GM12878 (cell line): Measurements from ENCODE around the gene RIMBP2. TPM values are rescaled to one million over a fixed set of nuclear protein-coding genes. Genes with fewer than 3 reads are reported as not detected.

Experiments
- ATAC-seq: fragments of 200-7000 bp; cut with Tn5 transposase; 3 replicates; pipeline ENCODE4 v1.9.1; 2020; ENCODE audit warnings: mild to moderate bottlenecking, moderate library complexity
- BruUV-seq: library from RNA; stranded (reverse); fragments of 400-500 nt; replicated peaks from 2 replicates; lab custom pipeline; 2021; lab: Mats Ljungman, UMichigan
- CTCF ChIA-PET: fragments of 300-600 bp; sonication (Branson Sonifier 250); formaldehyde crosslinking; extraction: SDS; loops from one replicate; lab custom pipeline; 2021; ENCODE audit warnings: inconsistent platforms; lab: Yijun Ruan, JAX
- POLR2A ChIA-PET: fragments of 350-600 bp; formaldehyde crosslinking; extraction: SDS; loops from one replicate; lab custom pipeline; 2021; ENCODE audit warnings: inconsistent platforms; lab: Charles Lee
- RAD21 ChIA-PET: fragments of 300-600 bp; sonication (Branson Sonifier 250); formaldehyde crosslinking; loops from one replicate; lab custom pipeline; 2023; ENCODE audit warnings: antibody characterized with exemption; ENCODE audit not compliant: unreplicated experiment; lab: Charles Lee
- SMC1A ChIA-PET: fragments of 300-600 bp; sonication (Branson Sonifier 250); formaldehyde crosslinking; loops from one replicate; lab custom pipeline; 2023; ENCODE audit not compliant: unreplicated experiment, uncharacterized antibody; lab: Charles Lee
- DNase-seq: peaks from one replicate; pipeline ENCODE4 v3.0.0-alpha.2; 2011; ENCODE audit warnings: low read depth, low spot score
- FAIRE-seq: peaks from 3 replicates; lab custom pipeline; 2011; peaks lifted over from hg19 to GRCh38; lab: Jason Lieb, UNC
- H2AFZ ChIP-seq: 2 replicates; pipeline ENCODE4 v1.6.0; 2011; ENCODE audit warnings: low read depth, low read length, control low read depth; ENCODE audit not compliant: control insufficient read depth
- H3K27ac ChIP-seq: 2 replicates; pipeline ENCODE4 v1.5.1; 2011; ENCODE audit warnings: control low read depth; ENCODE audit not compliant: control insufficient read depth, insufficient read depth
- H3K27me3 ChIP-seq, 2 experiments: replicated peaks in 1 of 2; 2 replicates each; pipeline versions ENCODE4 v1.6.0 to v1.6.1; 2011; ENCODE audit warnings: low read length in 1 of 2; ENCODE audit not compliant: control insufficient read depth in 2 of 2, insufficient read depth in 2 of 2
- H3K36me3 ChIP-seq, 2 experiments: 2 replicates each; pipeline ENCODE4 v1.5.1; 2011; ENCODE audit warnings: low read length in 1 of 2; ENCODE audit not compliant: control insufficient read depth in 2 of 2, insufficient read depth in 2 of 2
- H3K4me1 ChIP-seq: 2 replicates; pipeline ENCODE4 v1.6.1; 2011; ENCODE audit warnings: mild to moderate bottlenecking, low read length, moderate library complexity, mixed read lengths; ENCODE audit not compliant: control insufficient read depth, insufficient read depth
- H3K4me2 ChIP-seq: 2 replicates; pipeline ENCODE4 v1.6.0; 2011; ENCODE audit warnings: control low read depth; ENCODE audit not compliant: control insufficient read depth, insufficient read depth
- H3K4me3 ChIP-seq: fragments of 200-600 bp; sonication (generic); 2 replicates; pipeline ENCODE4 v1.5.1; 2016
- H3K79me2 ChIP-seq: 2 replicates; pipeline ENCODE4 v1.6.0; 2011; ENCODE audit warnings: low read length; ENCODE audit not compliant: control insufficient read depth, insufficient read depth
- H3K9ac ChIP-seq: 2 replicates; pipeline ENCODE4 v1.8.0; 2011; ENCODE audit warnings: low read length, control low read depth, mixed read lengths; ENCODE audit not compliant: control insufficient read depth, insufficient read depth
- H3K9me3 ChIP-seq: replicated peaks from 3 replicates; pipeline ENCODE4 v1.5.1; 2011; ENCODE audit warnings: mild to moderate bottlenecking, low read length; ENCODE audit not compliant: control insufficient read depth, insufficient read depth
- H4K20me1 ChIP-seq: 2 replicates; pipeline ENCODE4 v1.6.0; 2011; ENCODE audit not compliant: control insufficient read depth, insufficient read depth
- ATF2 ChIP-seq: IDR thresholded peaks from 2 replicates; pipeline ENCODE4 v1.6.1; 2012; ENCODE audit warnings: low read length, inconsistent platforms
- BRCA1 ChIP-seq: IDR thresholded peaks from 2 replicates; pipeline ENCODE4 v1.6.1; 2011; ENCODE audit warnings: low read depth, low read length, improper control_type of control experiment
- CBX3 ChIP-seq: fragments of 200-600 bp; sonication (generic); IDR thresholded peaks from 2 replicates; pipeline ENCODE4 v1.6.1; 2016; ENCODE audit warnings: low read depth, borderline replicate concordance
- E2F4 ChIP-seq: IDR thresholded peaks from 2 replicates; pipeline ENCODE4 v1.6.1; 2012; ENCODE audit warnings: low read depth, low read length, improper control_type of control experiment
- EZH2 ChIP-seq: IDR thresholded peaks from 2 replicates; pipeline ENCODE4 v1.6.1; 2012; ENCODE audit warnings: low read depth, mild to moderate bottlenecking, control low read depth, inconsistent platforms, low read length, borderline replicate concordance; ENCODE audit not compliant: control insufficient read depth
- FOXM1 ChIP-seq: IDR thresholded peaks from 2 replicates; pipeline ENCODE4 v1.6.1; 2012; ENCODE audit warnings: low read depth, mild to moderate bottlenecking, inconsistent platforms, low read length, moderate library complexity
- HDGF ChIP-seq: fragments of 450-650 bp; IDR thresholded peaks from 2 replicates; pipeline ENCODE4 v1.6.1; 2016; ENCODE audit warnings: antibody characterized with exemption
- IRF3 ChIP-seq: fragments of 450-650 bp; IDR thresholded peaks from 2 replicates; pipeline ENCODE4 v1.6.1; 2014; ENCODE audit warnings: mild to moderate bottlenecking
- MEF2B ChIP-seq: fragments of 450-650 bp; IDR thresholded peaks from 2 replicates; pipeline ENCODE4 v1.6.1; 2018; ENCODE audit warnings: mild to moderate bottlenecking, moderate library complexity; ENCODE audit not compliant: partially characterized antibody, poor library complexity, severe bottlenecking
- MLLT1 ChIP-seq: fragments of 450-650 bp; IDR thresholded peaks from 2 replicates; pipeline ENCODE4 v1.6.1; 2016; ENCODE audit warnings: mild to moderate bottlenecking
- NBN ChIP-seq: fragments of 450-650 bp; IDR thresholded peaks from 2 replicates; pipeline ENCODE4 v1.6.1; 2016
- POU2F2 ChIP-seq: IDR thresholded peaks from 3 replicates; pipeline ENCODE4 v1.6.1; 2011; ENCODE audit warnings: low read depth, mild to moderate bottlenecking, low read length, borderline replicate concordance
- SRF ChIP-seq, 2 experiments: IDR thresholded peaks; 2 replicates each; pipeline ENCODE4 v1.6.1; 2011; ENCODE audit warnings: low read depth in 2 of 2, low read length in 2 of 2, mild to moderate bottlenecking in 1 of 2, moderate library complexity in 1 of 2
- STAT1 ChIP-seq: fragments of 450-650 bp; conservative IDR thresholded peaks from 2 replicates; pipeline ENCODE4 v1.6.1; 2014; ENCODE audit warnings: antibody characterized with exemption, mild to moderate bottlenecking
- ZBTB4 ChIP-seq: fragments of 450-650 bp; formaldehyde crosslinking; IDR thresholded peaks from 2 replicates; pipeline ENCODE4 v1.4.0; 2022; ENCODE audit warnings: mild to moderate bottlenecking, moderate library complexity
- WGBS: methylation state at CpG from one replicate; pipeline ENCODE4 v1.1.6; 2016; ENCODE audit warnings: low lambda C conversion rate; ENCODE audit not compliant: insufficient replicate concordance, insufficient coverage; ENCODE audit errors: missing lambda C conversion rate; 5-methylcytosine and 5-hydroxymethylcytosine counted together
- in situ Hi-C: fragments of 300-500 bp; cut with MboI; formaldehyde crosslinking; loops from 9 replicates; pipeline ENCODE4 v1.14.3; 2018; ENCODE audit warnings: mixed read lengths
- intact Hi-C: fragments of 100-400 bp; cut with micrococcal nuclease; formaldehyde crosslinking; loops from one replicate; pipeline ENCODE4 v1.14.2; 2022; ENCODE audit not compliant: unreplicated experiment
- polyA plus RNA-seq, 11 experiments: library from polyadenylated mRNA; depleted of rRNA in 4 of 11; unstranded in 6 of 11; stranded (reverse) in 5 of 11; fragments of >200 nt; fragmentation: Nextera tagmentation in 4 of 11; fragmentation: Illumina TruSeq in 1 of 11; extraction: Ambion mirVana in 4 of 11; extraction: Trizol in 1 of 11; gene quantifications; 1 replicate in 1 of 11; 2 replicates in 10 of 11; pipeline versions ENCODE4 v1.2.1 to v1.2.3, GENCODE V29; 2011 to 2016; ENCODE audit warnings: inconsistent platforms in 2 of 11, missing spikeins in 2 of 11, low read depth in 1 of 11
- total RNA-seq, 4 experiments: library from RNA; depleted of rRNA in 3 of 4; stranded (reverse); fragments of >200 nt in 3 of 4; fragmentation: Illumina TruSeq in 1 of 4; extraction: Trizol in 1 of 4; gene quantifications; 2 replicates each; pipeline versions ENCODE4 v1.2.1 to v1.2.3, GENCODE V29; 2013 to 2021

Gene RIMBP2
- total and polyA plus RNA-seq, 10 of the 15 experiments (the other 5 are each of a cell fraction or from before 2014, with no cell fraction given) = 0.04 to 2.9 (median 0.07) TPM; not detected in 1

GRCh38 chr12:130608132-130608531 is 108.0 kb downstream of the RIMBP2 start:
- CTCF ChIA-PET = interaction anchor here (0.8 kb wide), 1 partner anchor 186 kb away, joined by 3 read pairs; no protein-coding TSS in a partner anchor
- intact Hi-C loops = no loop called here
- in situ Hi-C loops = no loop called here

More at GRCh38 chr12:130608132-130608531, 108.0 kb downstream of the RIMBP2 start:
- RAD21 ChIA-PET = no interaction called here
- WGBS = 27% methylated on average over 5 of the region's 5 CpGs
- H3K36me3 ChIP-seq = no peaks in the 10 kb centered on the region
- BruUV-seq = no TSS peak
- SMC1A ChIA-PET = no interaction called here
- H3K27me3 ChIP-seq = no peaks in the 10 kb centered on the region
- no peak overlapping the region for H3K9ac ChIP-seq
- H2AFZ ChIP-seq = no peak overlapping the region
- H3K4me1 ChIP-seq = no peaks in the 10 kb centered on the region
- no peak overlapping the region for H3K27ac ChIP-seq
- H3K79me2 ChIP-seq = no peaks in the 10 kb centered on the region
- TF ChIP-seq MLLT1 (no peak), ZBTB4 (no peak), MEF2B (no peak), E2F4 (no peak), POU2F2 (no peak), FOXM1 (no peak), CBX3 (no peak), BRCA1 (no peak), HDGF (no peak), SRF (IDR thresholded peaks at IDR 0.05; ENCODE audit: low read depth in 2 of 2, low read length in 2 of 2) (no peak), NBN (no peak), ATF2 (no peak), IRF3 (no peak), EZH2 (no peak), STAT1 (no peak)
- ATAC-seq = no peak
- no peak overlapping the region for H3K4me3 ChIP-seq
- FAIRE-seq = no peak
- no peak for DNase-seq
- H3K9me3 ChIP-seq = no peaks in the 10 kb centered on the region
- no peaks in the 10 kb centered on the region for H4K20me1 ChIP-seq
- no peak overlapping the region for H3K4me2 ChIP-seq
- POLR2A ChIA-PET = no interaction called here
